Liver (tissue), 9 donors: ENCODE results near the gene TREH. TPM values are rescaled to one million over a fixed set of nuclear protein-coding genes. Genes with fewer than 3 reads are reported as not detected.

ENCODE experiments used
- DNase-seq: peaks from one replicate; pipeline ENCODE4 v3.0.0-alpha.2; 2017; ENCODE audit warnings: low spot score
- H3K27ac ChIP-seq, 2 donors: one replicate each; pipeline ENCODE4 v1.7.0; 2013; ENCODE audit warnings: inconsistent platforms in 2 of 2, low read length in 2 of 2, control low read depth in 1 of 2, low read depth in 1 of 2, mild to moderate bottlenecking in 1 of 2
- H3K27me3 ChIP-seq, 4 donors: one replicate each; pipeline versions ENCODE4 v1.6.1 to v1.7.0; 2013; ENCODE audit warnings: low read length in 3 of 4, inconsistent platforms in 1 of 4, mild to moderate bottlenecking in 1 of 4, moderate library complexity in 1 of 4; ENCODE audit not compliant: control insufficient read depth in 4 of 4, insufficient read depth in 4 of 4
- H3K36me3 ChIP-seq, 4 donors: one replicate each; pipeline versions ENCODE4 v1.6.1 to v1.7.0; 2013; ENCODE audit warnings: low read length in 3 of 4, mild to moderate bottlenecking in 3 of 4, low read depth in 1 of 4, moderate library complexity in 1 of 4; ENCODE audit not compliant: control insufficient read depth in 4 of 4, insufficient read depth in 3 of 4
- H3K4me1 ChIP-seq, 4 donors: one replicate each; pipeline versions ENCODE4 v1.6.1 to v1.7.0; 2013; ENCODE audit warnings: low read length in 3 of 4, mild to moderate bottlenecking in 3 of 4, moderate library complexity in 1 of 4; ENCODE audit not compliant: control insufficient read depth in 4 of 4, insufficient read depth in 4 of 4
- H3K4me3 ChIP-seq, 3 donors: one replicate each; pipeline versions ENCODE4 v1.6.1 to v1.7.0; 2013; ENCODE audit warnings: low read length in 3 of 3, control low read depth in 1 of 3, low read depth in 1 of 3, mild to moderate bottlenecking in 1 of 3
- H3K9ac ChIP-seq, 2 donors: one replicate each; pipeline ENCODE4 v1.7.0; 2013; ENCODE audit warnings: low read length in 2 of 2, mild to moderate bottlenecking in 2 of 2, moderate library complexity in 2 of 2, control low read depth in 1 of 2, low read depth in 1 of 2
- H3K9me3 ChIP-seq, 4 donors: one replicate each; pipeline versions ENCODE4 v1.6.1 to v1.7.0; 2013; ENCODE audit warnings: low read length in 3 of 4; ENCODE audit not compliant: control insufficient read depth in 4 of 4
- EGR1 ChIP-seq, 2 donors: IDR thresholded peaks; 2 replicates each; pipeline ENCODE4 v1.6.1; 2016 to 2018; ENCODE audit warnings: antibody characterized with exemption in 2 of 2, low read depth in 2 of 2
- FOXA1 ChIP-seq: IDR thresholded peaks from 2 replicates; pipeline ENCODE4 v1.6.1; 2016; ENCODE audit warnings: antibody characterized with exemption
- FOXA2 ChIP-seq: IDR thresholded peaks from 2 replicates; pipeline ENCODE4 v1.6.1; 2016; ENCODE audit warnings: antibody characterized with exemption
- GABPA ChIP-seq, 2 donors: IDR thresholded peaks in 1 of 2; conservative IDR thresholded peaks in 1 of 2; 2 replicates each; pipeline ENCODE4 v1.6.1; 2016; ENCODE audit warnings: antibody characterized with exemption in 2 of 2, mild to moderate bottlenecking in 1 of 2, moderate library complexity in 1 of 2
- HNF4A ChIP-seq, 2 donors: conservative IDR thresholded peaks; 2 replicates each; pipeline ENCODE4 v1.6.1; 2016; ENCODE audit warnings: antibody characterized with exemption in 2 of 2, mild to moderate bottlenecking in 2 of 2
- HNF4G ChIP-seq: IDR thresholded peaks from 2 replicates; pipeline ENCODE4 v1.6.1; 2016; ENCODE audit warnings: antibody characterized with exemption
- JUND ChIP-seq, 2 donors: IDR thresholded peaks; 2 replicates each; pipeline ENCODE4 v1.6.1; 2016; ENCODE audit warnings: antibody characterized with exemption in 2 of 2
- NR2F2 ChIP-seq: IDR thresholded peaks from 2 replicates; pipeline ENCODE4 v1.6.1; 2016; ENCODE audit warnings: antibody characterized with exemption
- RAD21 ChIP-seq, 2 donors: IDR thresholded peaks; 2 replicates each; pipeline ENCODE4 v1.6.1; 2016; ENCODE audit warnings: antibody characterized with exemption in 2 of 2, mild to moderate bottlenecking in 2 of 2
- RXRA ChIP-seq, 2 donors: IDR thresholded peaks; 2 replicates each; pipeline ENCODE4 v1.6.1; 2017 to 2018; ENCODE audit warnings: antibody characterized with exemption in 2 of 2, mild to moderate bottlenecking in 1 of 2
- SP1 ChIP-seq: IDR thresholded peaks from 2 replicates; pipeline ENCODE4 v1.6.1; 2018; ENCODE audit warnings: antibody characterized with exemption, mild to moderate bottlenecking
- TAF1 ChIP-seq: conservative IDR thresholded peaks from 2 replicates; pipeline ENCODE4 v1.6.1; 2016; ENCODE audit warnings: antibody characterized with exemption, mild to moderate bottlenecking
- YY1 ChIP-seq: IDR thresholded peaks from 2 replicates; pipeline ENCODE4 v1.6.1; 2016; ENCODE audit warnings: antibody characterized with exemption, mild to moderate bottlenecking
- WGBS: extraction: QIAGEN DNeasy Blood & Tissue Kit; methylation state at CpG from one replicate; pipeline ENCODE4 v1.1.7; 2013; 5-methylcytosine and 5-hydroxymethylcytosine counted together
- polyA plus RNA-seq, 2 donors: library from polyadenylated mRNA; stranded (reverse) in 1 of 2; unstranded in 1 of 2; fragments of 200-250 nt in 1 of 2; fragments of >200 nt in 1 of 2; fragmentation: Nextera tagmentation in 1 of 2; extraction: Ambion mirVana in 1 of 2; gene quantifications; one replicate each; pipeline versions ENCODE4 v1.2.1 to v1.2.3, GENCODE V29; 2013 to 2015
- total RNA-seq, 2 donors: library from RNA; depleted of rRNA; stranded (reverse); fragments of >200 nt; gene quantifications; one replicate each; pipeline ENCODE4 v1.2.3, GENCODE V29; 2014
- TF ChIP-seq, protein P1 (sequence below): IDR thresholded peaks from 2 replicates; pipeline ENCODE4 v1.6.1; 2016; ENCODE audit warnings: antibody characterized with exemption
- TF ChIP-seq, protein P2 (sequence below): fragments of 150-350 bp; IDR thresholded peaks from 2 replicates; pipeline ENCODE4 v1.5.1; 2017; ENCODE audit warnings: improper control_type of control experiment, low read depth, low read length; ENCODE audit not compliant: missing input control
- TF ChIP-seq, protein P3 (sequence below): IDR thresholded peaks from 2 replicates; pipeline ENCODE4 v1.6.1; 2016; ENCODE audit warnings: antibody characterized with exemption
- TF ChIP-seq, protein P4 (sequence below): IDR thresholded peaks from 2 replicates; pipeline ENCODE4 v1.6.1; 2016; ENCODE audit warnings: antibody characterized with exemption, mild to moderate bottlenecking
- TF ChIP-seq, protein P5 (sequence below): IDR thresholded peaks from 2 replicates; pipeline ENCODE4 v1.6.1; 2016; ENCODE audit warnings: antibody characterized with exemption
- donor health status: healthy.
- donor health status: healthy.
- donor health status: healthy.
- donor health status: healthy.
- donor health status: healthy.

TREH gene
- total and polyA plus RNA-seq, 4 donors, result 0.50 to 1.2 (median 0.84) TPM; not detected in 1

DNA sequence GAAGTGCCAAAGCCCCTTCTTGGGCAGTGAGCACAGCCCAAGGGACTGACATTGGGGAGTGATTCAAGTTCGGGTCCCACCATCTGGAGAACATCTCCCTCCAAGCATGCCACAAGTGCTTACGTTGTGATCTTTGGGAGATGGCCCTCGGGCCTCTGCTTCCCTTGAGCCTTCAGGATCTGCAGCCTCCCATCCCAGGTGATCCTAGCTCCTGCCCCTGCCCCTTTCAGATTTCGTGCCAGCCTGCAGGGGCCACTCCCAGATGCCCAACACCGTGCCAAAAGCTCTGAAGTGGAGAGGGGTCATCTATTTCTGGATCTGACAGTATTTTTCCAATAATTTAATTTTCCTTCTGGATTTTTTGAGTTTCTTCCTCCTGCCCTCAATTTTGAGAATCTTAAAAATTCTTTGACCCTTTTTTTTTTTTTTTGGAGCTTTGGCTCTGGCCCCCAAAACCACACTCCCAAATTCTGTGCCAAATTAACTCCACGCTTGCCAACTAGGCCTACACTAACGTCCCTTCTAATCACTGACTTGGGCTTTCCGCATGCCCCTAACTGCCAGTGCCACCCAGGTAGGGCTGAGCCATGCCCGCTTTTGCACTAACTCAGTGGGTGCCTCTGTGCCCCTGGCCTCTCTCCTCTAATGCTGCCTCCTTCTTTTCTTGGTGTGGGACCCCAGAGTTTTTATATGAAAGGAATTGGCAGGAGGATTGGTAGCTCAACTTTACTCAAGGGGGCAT, 46.7 kb downstream of the TREH start:
- H3K9ac ChIP-seq, result no peak overlapping the region
- no peaks in the 10 kb centered on the region for H3K9me3 ChIP-seq
- no peak overlapping the region for H3K4me3 ChIP-seq
- H3K27ac ChIP-seq, result no peak overlapping the region
- no peaks in the 10 kb centered on the region for H3K27me3 ChIP-seq
- no peak for DNase-seq
- TF ChIP-seq JUND (IDR thresholded peaks at IDR 0.05), result no peak
- TF ChIP-seq HNF4G, result no peak
- TF ChIP-seq YY1, result no peak
- no peak for TF ChIP-seq EGR1 (IDR thresholded peaks at IDR 0.05; ENCODE audit: low read depth in 2 of 2)
- no peak for TF ChIP-seq HNF4A (conservative IDR thresholded peaks at IDR 0.05)
- TF ChIP-seq RXRA (IDR thresholded peaks at IDR 0.05), result no peak
- TF ChIP-seq FOXA1, result no peak
- TF ChIP-seq, protein P1, sequence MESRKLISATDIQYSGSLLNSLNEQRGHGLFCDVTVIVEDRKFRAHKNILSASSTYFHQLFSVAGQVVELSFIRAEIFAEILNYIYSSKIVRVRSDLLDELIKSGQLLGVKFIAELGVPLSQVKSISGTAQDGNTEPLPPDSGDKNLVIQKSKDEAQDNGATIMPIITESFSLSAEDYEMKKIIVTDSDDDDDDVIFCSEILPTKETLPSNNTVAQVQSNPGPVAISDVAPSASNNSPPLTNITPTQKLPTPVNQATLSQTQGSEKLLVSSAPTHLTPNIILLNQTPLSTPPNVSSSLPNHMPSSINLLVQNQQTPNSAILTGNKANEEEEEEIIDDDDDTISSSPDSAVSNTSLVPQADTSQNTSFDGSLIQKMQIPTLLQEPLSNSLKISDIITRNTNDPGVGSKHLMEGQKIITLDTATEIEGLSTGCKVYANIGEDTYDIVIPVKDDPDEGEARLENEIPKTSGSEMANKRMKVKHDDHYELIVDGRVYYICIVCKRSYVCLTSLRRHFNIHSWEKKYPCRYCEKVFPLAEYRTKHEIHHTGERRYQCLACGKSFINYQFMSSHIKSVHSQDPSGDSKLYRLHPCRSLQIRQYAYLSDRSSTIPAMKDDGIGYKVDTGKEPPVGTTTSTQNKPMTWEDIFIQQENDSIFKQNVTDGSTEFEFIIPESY, result no peak
- TF ChIP-seq, protein P2, sequence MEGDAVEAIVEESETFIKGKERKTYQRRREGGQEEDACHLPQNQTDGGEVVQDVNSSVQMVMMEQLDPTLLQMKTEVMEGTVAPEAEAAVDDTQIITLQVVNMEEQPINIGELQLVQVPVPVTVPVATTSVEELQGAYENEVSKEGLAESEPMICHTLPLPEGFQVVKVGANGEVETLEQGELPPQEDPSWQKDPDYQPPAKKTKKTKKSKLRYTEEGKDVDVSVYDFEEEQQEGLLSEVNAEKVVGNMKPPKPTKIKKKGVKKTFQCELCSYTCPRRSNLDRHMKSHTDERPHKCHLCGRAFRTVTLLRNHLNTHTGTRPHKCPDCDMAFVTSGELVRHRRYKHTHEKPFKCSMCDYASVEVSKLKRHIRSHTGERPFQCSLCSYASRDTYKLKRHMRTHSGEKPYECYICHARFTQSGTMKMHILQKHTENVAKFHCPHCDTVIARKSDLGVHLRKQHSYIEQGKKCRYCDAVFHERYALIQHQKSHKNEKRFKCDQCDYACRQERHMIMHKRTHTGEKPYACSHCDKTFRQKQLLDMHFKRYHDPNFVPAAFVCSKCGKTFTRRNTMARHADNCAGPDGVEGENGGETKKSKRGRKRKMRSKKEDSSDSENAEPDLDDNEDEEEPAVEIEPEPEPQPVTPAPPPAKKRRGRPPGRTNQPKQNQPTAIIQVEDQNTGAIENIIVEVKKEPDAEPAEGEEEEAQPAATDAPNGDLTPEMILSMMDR, result no peak
- no peak for TF ChIP-seq SP1
- no peak for TF ChIP-seq GABPA (IDR thresholded peaks at IDR 0.05 in 1 of 2, conservative IDR thresholded peaks at IDR 0.05 in 1 of 2)
- TF ChIP-seq, protein P3, sequence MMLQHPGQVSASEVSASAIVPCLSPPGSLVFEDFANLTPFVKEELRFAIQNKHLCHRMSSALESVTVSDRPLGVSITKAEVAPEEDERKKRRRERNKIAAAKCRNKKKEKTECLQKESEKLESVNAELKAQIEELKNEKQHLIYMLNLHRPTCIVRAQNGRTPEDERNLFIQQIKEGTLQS, result no peak
- no peak for TF ChIP-seq FOXA2
- no peak for TF ChIP-seq NR2F2
- no peak for TF ChIP-seq RAD21 (IDR thresholded peaks at IDR 0.05)
- TF ChIP-seq, protein P4, sequence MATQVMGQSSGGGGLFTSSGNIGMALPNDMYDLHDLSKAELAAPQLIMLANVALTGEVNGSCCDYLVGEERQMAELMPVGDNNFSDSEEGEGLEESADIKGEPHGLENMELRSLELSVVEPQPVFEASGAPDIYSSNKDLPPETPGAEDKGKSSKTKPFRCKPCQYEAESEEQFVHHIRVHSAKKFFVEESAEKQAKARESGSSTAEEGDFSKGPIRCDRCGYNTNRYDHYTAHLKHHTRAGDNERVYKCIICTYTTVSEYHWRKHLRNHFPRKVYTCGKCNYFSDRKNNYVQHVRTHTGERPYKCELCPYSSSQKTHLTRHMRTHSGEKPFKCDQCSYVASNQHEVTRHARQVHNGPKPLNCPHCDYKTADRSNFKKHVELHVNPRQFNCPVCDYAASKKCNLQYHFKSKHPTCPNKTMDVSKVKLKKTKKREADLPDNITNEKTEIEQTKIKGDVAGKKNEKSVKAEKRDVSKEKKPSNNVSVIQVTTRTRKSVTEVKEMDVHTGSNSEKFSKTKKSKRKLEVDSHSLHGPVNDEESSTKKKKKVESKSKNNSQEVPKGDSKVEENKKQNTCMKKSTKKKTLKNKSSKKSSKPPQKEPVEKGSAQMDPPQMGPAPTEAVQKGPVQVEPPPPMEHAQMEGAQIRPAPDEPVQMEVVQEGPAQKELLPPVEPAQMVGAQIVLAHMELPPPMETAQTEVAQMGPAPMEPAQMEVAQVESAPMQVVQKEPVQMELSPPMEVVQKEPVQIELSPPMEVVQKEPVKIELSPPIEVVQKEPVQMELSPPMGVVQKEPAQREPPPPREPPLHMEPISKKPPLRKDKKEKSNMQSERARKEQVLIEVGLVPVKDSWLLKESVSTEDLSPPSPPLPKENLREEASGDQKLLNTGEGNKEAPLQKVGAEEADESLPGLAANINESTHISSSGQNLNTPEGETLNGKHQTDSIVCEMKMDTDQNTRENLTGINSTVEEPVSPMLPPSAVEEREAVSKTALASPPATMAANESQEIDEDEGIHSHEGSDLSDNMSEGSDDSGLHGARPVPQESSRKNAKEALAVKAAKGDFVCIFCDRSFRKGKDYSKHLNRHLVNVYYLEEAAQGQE, result no peak
- no peak for TF ChIP-seq TAF1
- TF ChIP-seq, protein P5, sequence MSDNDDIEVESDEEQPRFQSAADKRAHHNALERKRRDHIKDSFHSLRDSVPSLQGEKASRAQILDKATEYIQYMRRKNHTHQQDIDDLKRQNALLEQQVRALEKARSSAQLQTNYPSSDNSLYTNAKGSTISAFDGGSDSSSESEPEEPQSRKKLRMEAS, result no peak
- 90% methylated on average over 9 of the region's 9 CpGs for WGBS
- H3K36me3 ChIP-seq, result no peaks in the 10 kb centered on the region
- peaks cover 0 to 15% (median 9%) of the 10 kb centered on the region in 4 donors for H3K4me1 ChIP-seq
